Measurements from ENCODE around the gene GANC. TPM values are rescaled to one million over a fixed set of nuclear protein-coding genes. Genes with fewer than 3 reads are reported as not detected.
"Not testable (repeated sequence)": the region's sequence is repeated elsewhere in the genome, so short reads cannot be mapped to it uniquely, and the experiment has no call there.

Gene GANC
- total RNA-seq, result 10 to 100 TPM; 10.1 to 77.6 (median 26.6) TPM
- polyA plus RNA-seq, result 1 to 10 TPM; 5.2 to 7.3 (median 5.3) TPM
- long read RNA-seq, donor 1, partial matches to known transcripts, result 0 of 1 reads
- long read RNA-seq, donor 1, other reads (novel, unspliced or antisense), result 0 of 1 reads
- long read RNA-seq, donor 2, result 0 reads
- long read RNA-seq, donor 3, result 0 reads
- long read RNA-seq, donor 4, result 0 reads
- long read RNA-seq, donor 5, partial matches to known transcripts, result 0 of 1 reads
- long read RNA-seq, donor 5, other reads (novel, unspliced or antisense), result 0 of 1 reads
- long read RNA-seq, donor 6, partial matches to known transcripts, result 0 of 2 reads
- long read RNA-seq, donor 6, other reads (novel, unspliced or antisense), result 0 of 2 reads
- long read RNA-seq, donor 7, full-length matches to known transcripts, result 3 of 3 reads
- long read RNA-seq, donor 7, partial matches to known transcripts, result 0 of 3 reads
- long read RNA-seq, donor 7, other reads (novel, unspliced or antisense), result 0 of 3 reads
- long read RNA-seq, donor 8, partial matches to known transcripts, result 0 of 1 reads
- long read RNA-seq, donor 8, other reads (novel, unspliced or antisense), result 0 of 1 reads
- long read RNA-seq, donor 9, result 0 reads
- long read RNA-seq, donor 10, result 0 reads

- Histone ChIP-seq H3K4me1 (peaks cover 34 to 65% (median 52%) of the 10 kb centered on the region in 4 donors), H3K9me3 (no peaks in the 10 kb centered on the region)
Measured at GRCh38 chr15:42272939-42273899, at the start of gene GANC, which contains the start of gene TMEM87A. Gene GANC, plus strand, starts transcription at chr15:42273201. Its CDS starts 1,281 bp downstream, at chr15:42274482. Gene TMEM87A, minus strand, starts transcription at chr15:42273433. Its CDS starts 35 bp downstream, at chr15:42273398.

DNA sequence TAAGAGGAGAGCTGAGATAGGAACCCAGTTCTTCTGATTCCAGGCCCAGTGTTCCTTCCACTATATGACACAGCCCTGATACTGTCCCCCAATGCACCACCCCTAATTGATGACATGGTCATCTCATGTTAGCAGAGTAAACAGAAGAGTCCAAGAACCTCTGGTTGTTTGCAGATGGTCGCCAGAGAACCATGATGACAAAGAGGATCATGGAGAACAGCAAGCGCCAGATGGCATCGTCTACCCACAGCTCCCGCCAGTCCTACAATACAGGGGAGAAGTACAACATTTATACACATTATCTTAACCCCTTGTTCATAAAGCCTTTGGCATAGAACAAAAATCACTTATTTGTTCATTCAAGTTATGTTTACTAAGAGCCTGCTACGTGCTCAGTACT, 46.4 kb upstream of the GANC start:
- Histone ChIP-seq H3K4me1 (no peaks in the 10 kb centered on the region), H3K4me3 (no peak overlapping the region), H3K9me3 (no peaks in the 10 kb centered on the region), H3K36me3 (peaks cover 41 to 99% (median 97%) of the 10 kb centered on the region in 4 donors), H3K27me3 (no peaks in the 10 kb centered on the region), H3K27ac (no peak overlapping the region)
- intact Hi-C loops (cut with DNase I; ENCODE audit: low total_unique reads), result no loop called here
- DNase-seq, result no peak
- 85 to 96% (median 92%) methylated on average over 5 of the region's 5 CpGs for WGBS, 5 donors
- TF ChIP-seq POLR2A (IDR thresholded peaks at IDR 0.05) (no peak), POLR2AphosphoS5 (IDR thresholded peaks at IDR 0.05) (no peak), EP300 (IDR thresholded peaks at IDR 0.05) (no peak)
- TF ChIP-seq, protein P1, sequence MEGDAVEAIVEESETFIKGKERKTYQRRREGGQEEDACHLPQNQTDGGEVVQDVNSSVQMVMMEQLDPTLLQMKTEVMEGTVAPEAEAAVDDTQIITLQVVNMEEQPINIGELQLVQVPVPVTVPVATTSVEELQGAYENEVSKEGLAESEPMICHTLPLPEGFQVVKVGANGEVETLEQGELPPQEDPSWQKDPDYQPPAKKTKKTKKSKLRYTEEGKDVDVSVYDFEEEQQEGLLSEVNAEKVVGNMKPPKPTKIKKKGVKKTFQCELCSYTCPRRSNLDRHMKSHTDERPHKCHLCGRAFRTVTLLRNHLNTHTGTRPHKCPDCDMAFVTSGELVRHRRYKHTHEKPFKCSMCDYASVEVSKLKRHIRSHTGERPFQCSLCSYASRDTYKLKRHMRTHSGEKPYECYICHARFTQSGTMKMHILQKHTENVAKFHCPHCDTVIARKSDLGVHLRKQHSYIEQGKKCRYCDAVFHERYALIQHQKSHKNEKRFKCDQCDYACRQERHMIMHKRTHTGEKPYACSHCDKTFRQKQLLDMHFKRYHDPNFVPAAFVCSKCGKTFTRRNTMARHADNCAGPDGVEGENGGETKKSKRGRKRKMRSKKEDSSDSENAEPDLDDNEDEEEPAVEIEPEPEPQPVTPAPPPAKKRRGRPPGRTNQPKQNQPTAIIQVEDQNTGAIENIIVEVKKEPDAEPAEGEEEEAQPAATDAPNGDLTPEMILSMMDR (IDR thresholded peaks at IDR 0.05), result no peak

More at GRCh38 chr15:42272939-42273899, at the start of gene GANC, which contains the start of gene TMEM87A:
- intact Hi-C loops (cut with DNase I; ENCODE audit: low total_unique reads), result no loop called here
- DNase-seq, result peak; percentile 98 to 100
- TF ChIP-seq POLR2A (IDR thresholded peaks at IDR 0.05) (peak in 2 of 4 donors; percentile 67 to 77), EP300 (IDR thresholded peaks at IDR 0.05) (peak; percentile 45), POLR2AphosphoS5 (IDR thresholded peaks at IDR 0.05) (peak; percentile 77 to 94 (median 92))
- TF ChIP-seq, protein P1 (IDR thresholded peaks at IDR 0.05), result no peak
- Histone ChIP-seq H3K36me3 (peaks cover 1 to 13% (median 3%) of the 10 kb centered on the region in 4 donors), H3K4me3 (peak within 1 kb of the TSS; percentile 56 to 76 (median 68)), H3K27ac (peak within 1 kb of the TSS; percentile 96 to 100 (median 99)), H3K27me3 (no peaks in the 10 kb centered on the region)
- WGBS, 5 donors, result 0 to 1% (median 0%) methylated on average over 41 to 52 of the region's 52 CpGs

GRCh38 chr15:42228036-42228435, 45.0 kb upstream of the GANC start:
- TF ChIP-seq POLR2AphosphoS5 (IDR thresholded peaks at IDR 0.05) (no peak), POLR2A (IDR thresholded peaks at IDR 0.05) (no peak), EP300 (IDR thresholded peaks at IDR 0.05) (no peak)
- TF ChIP-seq, protein P1 (IDR thresholded peaks at IDR 0.05), result no peak
- DNase-seq, result peak in 1 of 2 donors; percentile 23
- Histone ChIP-seq H3K36me3 (peaks cover 41 to 100% (median 98%) of the 10 kb centered on the region in 4 donors), H3K4me1 (no peaks in the 10 kb centered on the region), H3K27ac (no peak overlapping the region), H3K9me3 (no peaks in the 10 kb centered on the region), H3K4me3 (no peak overlapping the region), H3K27me3 (no peaks in the 10 kb centered on the region)
- intact Hi-C loops (cut with DNase I; ENCODE audit: low total_unique reads), result no loop called here
- 24 to 33% (median 28%) methylated on average over 1 of the region's 1 CpG for WGBS, 5 donors

GRCh38 chr15:42228981-42229380, 44.0 kb upstream of the GANC start:
- H3K4me3 ChIP-seq; H3K9me3 ChIP-seq; intact Hi-C loops (cut with DNase I; ENCODE audit: low total_unique reads); H3K4me1 ChIP-seq; H3K27ac ChIP-seq; DNase-seq; H3K27me3 ChIP-seq: not testable (repeated sequence)
- peaks cover 44 to 99% (median 98%) of the 10 kb centered on the region in 4 donors for H3K36me3 ChIP-seq
- 91 to 95% (median 94%) methylated on average over 5 of the region's 5 CpGs for WGBS, 5 donors

All from stomach (tissue), 19 donors.